Activated gamma-delta T cell treated with anti-CD3 and anti-CD28 coated beads, Interleukin-2, amount 50 U/mL, for 16 hours (primary cell): Measurements from ENCODE around the gene C11orf24.
A peak's percentile ranks its signal among the peaks of the same experiment; 100 is the strongest.
"Not testable (repeated sequence)": the region's sequence is repeated elsewhere in the genome, so short reads cannot be mapped to it uniquely, and the experiment has no call there.

ENCODE experiments used
- DNase-seq: peaks from one replicate; pipeline ENCODE4 v3.0.0-alpha.2; 2020; ENCODE audit warnings: low read depth

Gene C11orf24

DNA sequence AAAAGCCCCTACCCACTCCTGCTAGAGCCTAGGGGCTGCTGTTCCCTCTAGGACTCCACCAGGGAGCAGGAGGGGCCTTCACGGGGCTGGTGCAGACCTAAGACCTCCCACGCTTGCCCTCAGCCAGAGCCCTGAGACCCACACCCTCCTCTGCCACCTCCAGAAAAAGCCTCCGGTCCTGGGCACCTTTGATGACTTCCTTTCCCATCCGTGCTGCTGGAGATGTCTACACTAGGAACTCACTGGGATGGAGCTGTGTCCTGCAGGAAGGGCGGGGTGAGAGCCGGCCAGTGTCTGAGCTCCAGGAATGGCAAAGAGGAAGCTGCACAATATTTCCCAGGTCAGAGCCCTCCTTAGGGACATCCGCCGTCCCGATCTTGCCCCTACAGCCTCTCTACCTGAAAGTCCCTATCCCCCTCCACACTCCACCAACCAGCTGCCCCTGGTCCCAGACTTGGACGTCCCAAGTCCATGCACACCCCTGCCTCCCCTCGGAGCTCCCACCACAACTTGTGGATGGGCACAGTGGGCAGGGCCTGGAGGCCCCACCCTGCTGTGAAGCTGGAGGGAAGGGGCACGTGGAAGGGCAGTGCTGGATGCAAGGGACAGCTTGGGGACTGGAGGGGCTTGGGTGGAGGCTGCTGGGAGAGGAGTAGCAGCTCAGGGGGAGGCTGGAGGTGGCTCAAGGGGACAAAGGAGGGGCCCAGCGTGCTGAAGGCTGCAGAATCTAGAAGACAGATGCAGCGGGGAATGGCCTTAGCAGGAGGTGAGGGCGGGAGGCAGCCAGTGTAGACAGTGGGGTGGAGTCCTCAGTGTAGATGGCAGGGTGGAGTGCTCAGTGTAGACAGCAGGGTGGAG is 27.1 kb upstream of the C11orf24 start:
- DNase-seq = no peak

DNA sequence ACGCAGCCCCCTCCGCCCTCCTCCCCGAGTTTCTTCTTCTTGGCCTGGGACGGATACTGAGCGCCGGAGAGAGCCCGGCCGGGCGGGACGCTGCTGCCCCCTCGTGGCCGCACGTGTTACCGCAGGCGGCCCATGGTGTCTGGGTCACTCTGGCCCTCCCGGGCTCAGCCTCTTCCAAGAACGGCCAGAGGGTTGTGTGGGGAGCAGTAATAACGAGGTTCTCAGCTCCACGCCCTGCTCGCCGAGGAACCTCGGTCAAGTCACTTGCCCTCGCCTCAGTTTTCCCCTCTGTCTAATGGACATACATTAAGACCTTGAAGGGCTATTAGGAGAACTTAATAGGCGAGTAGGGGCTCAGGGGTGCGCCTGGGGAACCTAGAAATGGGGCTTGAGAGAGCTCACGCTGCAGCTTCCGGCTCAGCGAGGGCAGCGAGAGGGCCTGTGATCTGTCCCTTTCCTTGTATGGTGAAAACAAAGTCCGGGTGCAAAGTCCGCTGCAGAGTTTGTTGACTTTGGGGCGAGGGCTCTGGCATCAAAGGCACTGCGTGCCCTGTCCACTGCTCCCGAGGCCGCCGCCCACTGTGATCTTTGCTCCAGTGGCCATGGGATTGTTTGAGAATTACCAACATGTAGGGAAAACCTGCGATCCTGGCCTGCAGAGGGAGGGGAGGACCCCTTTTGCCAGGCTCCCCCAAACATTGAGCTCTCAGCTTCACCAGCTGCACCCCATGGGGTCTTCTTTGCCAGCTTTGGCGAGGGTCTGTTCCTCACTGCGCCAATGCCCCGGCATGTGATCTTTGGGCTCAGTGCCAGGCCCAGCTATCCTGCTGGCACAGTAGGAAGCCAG is 26.3 kb upstream of the C11orf24 start:
- peak; percentile 55 for DNase-seq

DNA sequence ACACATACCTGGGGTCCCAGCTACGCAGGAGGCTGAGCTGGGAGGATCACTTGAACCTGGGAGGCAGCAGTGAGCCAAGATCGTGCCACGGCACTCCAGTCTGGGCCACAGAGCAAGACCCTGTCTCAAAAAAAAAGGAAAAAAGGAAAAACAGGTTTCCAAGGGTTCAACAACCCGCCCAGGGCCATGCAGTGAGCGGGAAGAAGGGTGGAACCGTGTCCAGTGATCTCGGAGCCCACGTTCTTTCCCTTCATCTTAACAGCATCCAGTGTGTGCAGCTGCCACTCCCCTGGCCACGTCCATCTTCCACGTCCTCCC is 25.7 kb upstream of the C11orf24 start:
- DNase-seq = no peak

DNA sequence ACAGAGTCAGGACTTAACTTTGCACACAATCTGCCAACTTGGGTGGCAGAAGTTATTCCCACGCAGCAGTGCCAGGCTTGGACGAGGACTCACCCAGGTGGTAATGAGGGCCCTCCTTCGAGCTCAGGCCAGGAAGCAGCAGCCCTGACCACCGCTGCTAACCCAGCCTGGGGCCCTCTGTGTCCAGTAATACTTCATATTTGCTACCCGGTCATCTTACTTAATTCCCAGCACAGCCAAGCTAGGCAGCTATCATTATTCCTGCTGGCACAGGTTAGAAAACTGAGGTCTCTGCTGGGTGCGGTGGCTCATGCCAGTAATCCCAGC is 25.2 kb upstream of the C11orf24 start:
- no peak for DNase-seq

DNA sequence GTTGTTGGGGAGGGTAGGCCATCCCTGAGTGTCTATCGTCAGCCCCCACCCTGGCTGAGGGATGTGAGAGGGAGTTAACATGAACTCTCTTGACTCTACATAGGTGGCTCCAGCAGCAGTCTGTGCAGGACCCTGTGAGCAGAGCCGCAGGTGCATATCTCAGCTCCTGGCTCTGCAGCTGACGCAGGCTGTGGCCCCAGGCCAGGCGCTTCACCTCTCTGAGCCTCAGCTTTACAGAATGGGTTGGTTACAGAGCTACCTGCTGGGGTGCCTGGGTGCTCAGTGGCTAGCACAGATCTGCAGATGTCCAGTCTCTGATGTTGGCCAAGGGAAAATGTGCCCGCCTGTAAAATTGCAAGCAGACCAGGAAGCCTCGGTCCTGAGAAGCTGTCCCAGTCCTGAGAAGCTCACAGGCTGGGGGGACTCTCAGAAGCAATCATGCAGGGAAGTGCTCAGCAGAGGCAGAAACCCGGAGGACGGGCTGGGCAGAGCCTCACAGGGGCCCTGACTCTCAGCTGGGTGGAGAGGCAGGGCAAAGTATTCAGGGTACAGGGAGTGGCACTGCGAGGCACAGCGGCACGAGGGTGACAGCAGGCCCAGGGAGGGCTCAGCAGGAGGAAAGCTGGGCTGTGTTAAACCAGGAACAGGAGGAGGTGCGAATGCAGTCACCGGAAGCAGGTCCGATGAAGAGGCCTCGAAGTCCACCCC is 24.7 kb upstream of the C11orf24 start:
- no peak for DNase-seq

DNA sequence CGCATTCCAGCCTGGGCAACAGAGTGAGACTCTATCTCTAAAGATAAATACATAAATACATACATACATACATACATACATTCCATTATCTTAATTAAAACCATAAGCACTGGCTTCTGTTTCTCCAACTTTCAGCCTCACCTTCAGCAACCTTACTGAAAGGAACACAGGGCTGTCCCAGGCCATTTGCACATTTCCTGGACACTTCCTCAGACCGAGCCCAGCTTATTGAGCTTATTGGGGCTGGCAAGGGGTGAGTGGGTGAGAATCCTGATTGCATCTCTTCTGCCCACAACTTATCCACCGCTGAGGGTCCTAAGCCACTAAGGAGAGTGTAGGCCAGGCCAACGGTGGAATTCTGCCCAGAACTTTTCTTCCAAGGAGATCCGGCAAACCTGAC is 24.2 kb upstream of the C11orf24 start:
- DNase-seq = no peak

DNA sequence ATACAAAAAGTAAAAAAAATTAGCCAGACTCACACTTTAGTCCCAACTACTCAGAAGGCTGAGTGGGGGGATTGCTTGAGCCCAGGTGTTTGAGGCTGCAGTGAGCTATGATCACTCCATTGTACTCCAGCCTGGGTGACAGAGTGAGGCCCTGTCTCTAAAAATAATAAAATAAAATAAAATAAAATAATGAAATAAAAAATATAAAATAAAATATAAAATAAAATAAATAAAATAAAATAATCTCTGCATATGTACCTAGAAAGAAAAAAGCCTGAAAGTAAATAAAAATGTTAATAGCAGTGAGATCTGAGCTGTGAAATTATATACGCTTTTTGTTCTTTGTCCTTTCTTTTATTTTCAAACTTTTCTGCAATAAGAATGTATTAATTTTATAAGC is 23.5 kb upstream of the C11orf24 start:
- DNase-seq = no peak

DNA sequence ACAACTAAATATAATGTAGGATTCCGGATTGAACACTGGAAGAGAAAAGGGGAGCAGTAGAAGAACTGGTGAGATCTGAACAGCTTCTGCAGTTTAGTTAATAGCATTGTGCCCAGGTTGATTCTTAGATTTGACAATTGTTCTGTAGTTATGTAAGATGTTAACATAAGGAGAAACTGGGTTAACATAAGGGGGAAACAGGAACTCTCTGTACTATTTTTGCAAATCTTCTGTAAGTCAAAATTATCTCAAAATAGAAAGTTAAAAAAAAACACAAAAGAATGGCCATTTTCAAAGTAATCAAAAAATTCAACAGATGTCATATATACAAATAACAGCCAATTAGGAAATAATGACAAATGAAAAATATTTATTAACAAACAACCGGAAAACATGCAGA is 21.9 kb upstream of the C11orf24 start:
- no peak for DNase-seq

DNA sequence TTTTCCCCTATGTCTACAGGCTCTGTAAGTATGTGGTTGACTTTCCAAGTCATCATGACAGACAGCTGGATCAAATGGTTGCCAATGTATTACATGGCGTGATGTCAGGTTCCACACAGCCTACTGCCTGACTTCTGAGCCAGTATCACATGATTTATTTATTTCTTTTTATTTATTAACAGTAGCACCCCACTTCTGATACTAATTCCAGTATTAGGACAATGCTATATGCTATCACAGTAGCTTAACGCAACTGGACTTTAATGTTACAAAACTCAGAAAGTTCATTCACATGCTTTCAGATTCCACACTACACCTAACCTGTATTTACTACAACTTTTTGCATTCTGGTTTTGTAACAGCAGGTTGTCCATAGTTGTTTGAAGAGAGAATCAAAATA is 17.7 kb upstream of the C11orf24 start:
- DNase-seq = no peak

DNA sequence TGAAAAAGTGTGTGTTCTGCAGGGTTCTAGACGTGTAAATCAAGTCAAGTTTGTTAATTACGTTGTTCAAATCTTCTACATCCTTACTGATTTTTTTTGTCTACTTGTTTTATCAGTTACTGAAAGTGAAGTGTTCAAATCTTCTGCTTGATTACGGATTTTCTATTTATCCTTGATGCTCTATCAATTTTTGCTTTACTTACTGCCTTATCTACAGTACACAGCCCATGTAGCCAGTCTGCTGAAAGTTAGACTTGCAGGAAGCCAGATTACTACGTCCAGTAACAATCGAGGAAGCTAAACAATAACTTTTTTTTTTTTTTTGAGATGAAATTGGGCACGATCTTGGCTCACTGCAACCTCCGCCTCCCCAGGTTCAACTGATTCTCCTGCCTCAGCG is 15.6 kb upstream of the C11orf24 start:
- no peak for DNase-seq

DNA sequence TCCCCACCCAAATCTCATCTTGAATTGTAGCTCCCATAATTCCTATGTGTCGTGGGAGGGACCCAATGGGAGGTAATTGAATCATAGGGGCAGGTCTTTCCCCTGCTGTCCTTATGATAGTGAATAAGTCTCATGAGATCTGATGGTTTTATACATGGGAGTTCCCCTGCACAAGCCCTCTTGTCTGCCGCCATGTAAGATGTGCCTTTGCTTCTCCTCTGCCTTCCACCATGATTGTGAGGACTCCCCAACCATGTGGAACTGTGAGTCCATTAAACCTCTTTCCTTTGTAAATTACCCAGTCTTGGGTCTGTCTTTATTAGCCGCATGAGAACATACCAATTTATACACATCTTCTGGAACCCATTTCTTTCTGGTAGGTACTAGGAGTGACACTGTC is 12.8 kb upstream of the C11orf24 start:
- not testable (repeated sequence) for DNase-seq

DNA sequence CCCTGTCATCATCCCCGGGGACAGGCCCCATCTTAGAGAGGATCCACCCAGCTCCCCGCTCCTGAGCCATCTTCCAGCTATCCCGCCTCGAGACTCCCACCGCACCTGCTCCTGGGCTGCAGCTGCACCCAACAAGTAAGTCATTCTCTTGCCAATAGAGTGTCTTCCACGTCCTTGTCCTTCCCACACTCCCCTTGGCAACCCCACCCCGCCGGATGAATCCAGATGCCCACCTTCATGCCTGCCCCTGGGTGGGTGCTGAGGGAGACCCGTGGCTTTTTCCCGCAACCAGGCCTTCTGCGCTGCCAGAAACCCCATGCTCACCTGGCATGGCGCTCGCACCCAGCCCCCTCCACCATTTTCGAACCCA is 11.1 kb upstream of the C11orf24 start:
- DNase-seq = no peak

DNA sequence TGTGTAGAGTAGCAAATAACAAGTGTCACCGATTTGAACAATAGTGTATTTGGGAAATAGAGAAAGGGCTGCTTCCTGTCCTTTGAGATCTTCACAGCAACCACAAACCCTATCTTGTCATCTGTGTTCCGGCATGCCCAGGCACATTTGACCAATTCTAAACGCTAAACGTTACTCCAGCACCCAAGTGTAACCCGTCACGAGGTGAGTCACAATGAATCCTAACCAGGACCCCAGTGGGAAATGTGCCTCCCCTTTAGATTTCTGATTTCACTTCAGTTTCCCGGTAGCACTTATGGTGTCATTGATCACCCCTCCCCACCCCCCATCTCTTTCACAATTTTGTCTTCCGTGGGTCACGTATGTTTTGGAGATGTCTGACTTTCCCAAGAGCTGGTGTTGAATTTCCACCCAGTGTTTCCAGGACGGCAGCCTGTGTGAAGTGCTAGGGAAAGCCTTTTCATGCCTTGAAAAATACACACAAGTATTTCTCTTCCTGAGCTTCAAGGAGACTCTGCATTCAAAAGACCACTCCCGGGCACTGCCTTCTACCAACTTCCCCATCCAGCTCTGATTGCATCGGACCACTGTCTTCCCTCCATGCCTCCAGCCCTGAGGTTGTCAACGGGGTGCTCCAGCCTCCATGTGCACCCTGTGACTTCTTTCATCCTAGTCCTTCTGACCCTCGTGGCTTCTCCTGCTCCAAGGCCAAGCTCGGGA is 10.5 kb upstream of the C11orf24 start:
- DNase-seq = peak; percentile 21

DNA sequence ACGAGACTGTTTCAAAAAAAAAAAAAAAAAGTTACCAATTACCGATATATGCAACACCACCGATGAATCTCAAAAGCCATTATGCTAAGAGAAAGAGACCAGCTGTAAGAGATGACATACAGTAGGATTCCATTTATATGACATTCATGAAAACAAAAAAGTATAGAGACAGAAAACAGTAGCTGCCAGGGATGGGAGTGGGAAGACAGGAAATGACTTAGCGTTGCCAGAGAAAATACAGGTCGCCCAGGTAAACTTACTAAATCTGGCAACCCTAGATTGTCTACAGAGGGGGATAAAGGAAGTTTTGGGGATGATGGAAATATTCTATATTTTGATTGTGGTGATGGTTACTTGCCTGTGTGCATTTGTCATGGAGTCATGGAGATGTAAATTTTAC is 7.9 kb upstream of the C11orf24 start:
- no peak for DNase-seq

DNA sequence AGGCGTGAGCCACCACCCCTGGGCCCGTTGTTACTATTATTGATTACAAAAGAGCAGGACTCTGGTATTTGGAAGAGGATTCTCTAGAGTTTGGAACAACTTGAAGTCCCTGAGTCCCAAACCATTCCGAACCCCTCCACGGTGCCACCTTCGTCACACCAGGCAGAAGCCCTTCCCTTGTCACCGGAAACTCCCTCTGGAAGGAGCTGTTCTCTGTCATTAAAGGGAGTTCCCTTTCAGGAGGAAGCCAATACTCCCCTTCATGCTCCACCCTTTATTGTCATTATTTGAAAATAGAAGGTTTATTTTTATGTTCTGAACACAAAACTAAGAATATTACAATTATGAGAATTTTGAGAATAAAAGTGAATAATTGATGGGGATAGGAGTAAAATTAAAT is 5.1 kb upstream of the C11orf24 start:
- DNase-seq = no peak

DNA sequence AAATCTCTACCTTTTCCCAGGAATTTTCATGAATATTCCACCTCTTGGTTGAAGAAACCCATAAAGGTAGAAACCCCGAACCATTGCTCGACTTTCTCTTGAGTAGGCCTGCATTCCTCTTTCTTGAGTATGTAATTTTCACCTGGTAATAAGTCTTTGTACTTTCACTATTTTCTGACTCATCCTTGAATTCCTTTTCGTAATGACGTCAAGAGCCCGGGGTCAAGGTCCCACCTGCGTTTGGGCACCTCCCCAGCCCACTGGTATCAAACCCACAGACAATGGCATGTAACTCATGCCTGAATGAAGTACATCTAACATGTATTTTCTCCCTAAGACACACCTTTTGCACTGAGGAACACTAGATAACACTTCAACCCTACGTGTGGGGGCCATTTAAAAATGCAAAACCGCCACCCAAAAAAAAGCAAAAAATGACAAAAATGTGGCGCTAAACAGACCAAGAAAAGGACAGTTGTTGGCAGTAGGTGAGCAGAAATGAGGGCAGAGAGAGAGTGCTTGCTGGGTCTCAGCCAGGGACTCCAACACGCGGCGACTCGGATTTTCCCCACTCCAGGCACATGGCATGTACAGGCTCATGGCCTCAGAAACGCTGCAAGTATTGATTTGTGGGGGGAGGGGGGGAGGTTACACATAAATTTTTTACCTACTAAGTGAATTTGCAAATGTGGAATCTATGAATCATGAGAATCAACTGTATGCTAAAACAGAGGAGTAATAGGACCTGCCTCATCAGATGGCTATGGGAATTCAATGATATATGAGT is 4.1 kb upstream of the C11orf24 start:
- no peak for DNase-seq

DNA sequence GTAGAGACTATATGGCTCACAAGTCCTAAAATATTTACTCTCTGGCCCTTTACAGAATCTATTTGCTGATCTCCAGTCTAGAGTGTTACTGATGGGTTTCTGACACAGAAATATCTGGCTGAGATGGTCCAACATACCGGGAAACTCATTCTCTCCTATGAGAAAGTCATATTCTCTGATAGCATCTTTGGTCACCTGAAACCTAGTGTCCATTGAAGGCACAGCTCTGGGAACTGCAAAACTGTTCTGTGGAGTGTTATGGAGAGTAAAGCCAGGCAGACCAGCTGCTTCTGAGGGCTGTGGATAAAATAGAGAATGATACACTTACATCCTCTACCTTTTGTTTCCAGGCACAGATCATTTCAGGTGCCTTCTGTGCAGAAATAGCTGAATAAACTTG is 2.5 kb upstream of the C11orf24 start:
- DNase-seq = no peak

DNA sequence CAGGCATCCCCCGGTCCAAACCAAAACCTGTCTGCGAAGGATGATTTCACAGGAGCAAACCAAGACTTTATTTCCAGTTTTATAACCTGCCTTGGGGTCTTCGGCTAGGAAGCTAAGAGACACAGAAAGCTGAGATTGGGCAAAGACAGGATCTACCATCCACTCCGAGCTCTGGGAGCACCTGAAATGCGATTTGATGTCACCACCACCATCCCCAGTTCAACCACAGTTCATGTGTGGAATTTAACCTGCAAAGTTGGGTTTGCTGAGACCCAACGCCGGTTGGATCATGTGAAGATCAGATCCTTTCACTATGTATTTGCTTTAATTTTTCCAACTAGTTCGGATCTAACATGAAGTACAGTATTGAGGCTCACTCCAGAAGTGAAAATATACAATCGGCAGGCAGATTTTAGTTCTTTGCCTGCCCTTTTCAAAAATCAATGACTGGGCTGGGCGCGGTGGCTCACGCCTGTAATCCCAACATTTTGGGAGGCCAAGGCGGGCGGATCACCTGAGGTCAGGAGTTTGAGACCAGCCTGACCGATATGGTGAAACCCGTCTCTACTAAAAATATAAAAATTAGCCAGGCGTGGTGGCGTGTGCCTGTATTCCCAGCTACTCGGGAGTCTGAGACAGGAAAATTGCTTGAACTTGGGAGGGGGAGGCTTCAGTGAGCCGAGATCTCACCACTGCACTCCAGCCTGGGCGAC is 1.4 kb upstream of the C11orf24 start:
- no peak for DNase-seq

DNA sequence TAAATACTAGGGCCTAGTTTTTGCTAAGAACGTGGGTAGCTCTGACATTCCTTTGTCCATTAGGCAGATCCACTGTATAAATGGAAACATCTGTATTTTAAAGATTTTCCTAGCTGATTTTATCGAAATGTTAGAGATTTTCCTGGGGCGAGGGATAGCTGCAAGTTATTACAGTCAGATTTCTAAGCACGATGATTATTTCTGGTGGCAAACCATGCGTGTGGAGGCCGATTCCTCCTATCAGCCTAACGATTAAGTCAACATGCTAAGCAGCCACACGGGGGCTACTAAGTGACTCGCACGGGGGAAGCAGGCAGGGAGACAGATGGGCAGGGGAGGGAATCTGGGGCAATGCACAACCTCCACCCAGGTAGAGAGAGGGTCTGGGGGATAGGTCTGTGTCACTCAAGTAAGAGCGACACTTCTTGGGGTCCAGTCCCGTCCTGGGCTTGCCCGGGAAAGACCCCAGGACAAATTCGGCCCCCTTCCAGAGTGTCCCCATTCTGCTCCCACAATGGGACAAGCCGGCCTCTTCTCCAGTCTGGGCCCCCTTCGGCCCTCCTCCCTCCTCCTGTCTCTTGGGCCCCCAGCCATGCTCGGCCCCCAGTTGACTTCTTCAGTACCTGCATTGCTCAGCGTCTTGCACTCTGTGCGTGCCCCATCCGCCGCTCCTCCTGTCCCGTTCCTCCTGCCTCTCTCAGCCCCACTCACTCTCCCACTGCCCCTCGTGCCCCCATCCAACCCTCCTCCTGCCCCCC is 571 bp downstream of the C11orf24 start:
- DNase-seq = peak; percentile 29
